ENCODE measurements around the gene PPP2R3B.

DNA sequence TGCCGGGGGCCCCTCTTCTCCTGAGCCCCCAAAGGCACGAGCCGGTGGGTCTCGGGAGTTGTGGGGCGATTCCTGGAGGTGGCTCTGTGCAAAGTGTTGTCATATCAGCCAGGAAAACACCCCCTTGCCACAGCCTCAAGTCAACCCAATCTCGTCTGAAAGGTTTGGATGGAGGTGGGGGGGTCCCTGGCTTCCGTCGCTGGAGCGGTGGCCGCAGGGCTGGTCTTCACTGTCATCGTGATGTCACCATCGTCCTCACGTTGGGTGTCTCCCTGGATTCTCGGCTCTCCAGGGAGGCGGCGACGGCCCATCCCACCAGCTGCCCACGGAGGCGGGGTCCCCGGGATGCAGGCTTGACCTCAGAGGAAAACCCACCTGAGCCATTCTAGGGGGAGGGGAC, 38.3 kb upstream of the PPP2R3B start:
- TF ChIP-seq, protein P1, sequence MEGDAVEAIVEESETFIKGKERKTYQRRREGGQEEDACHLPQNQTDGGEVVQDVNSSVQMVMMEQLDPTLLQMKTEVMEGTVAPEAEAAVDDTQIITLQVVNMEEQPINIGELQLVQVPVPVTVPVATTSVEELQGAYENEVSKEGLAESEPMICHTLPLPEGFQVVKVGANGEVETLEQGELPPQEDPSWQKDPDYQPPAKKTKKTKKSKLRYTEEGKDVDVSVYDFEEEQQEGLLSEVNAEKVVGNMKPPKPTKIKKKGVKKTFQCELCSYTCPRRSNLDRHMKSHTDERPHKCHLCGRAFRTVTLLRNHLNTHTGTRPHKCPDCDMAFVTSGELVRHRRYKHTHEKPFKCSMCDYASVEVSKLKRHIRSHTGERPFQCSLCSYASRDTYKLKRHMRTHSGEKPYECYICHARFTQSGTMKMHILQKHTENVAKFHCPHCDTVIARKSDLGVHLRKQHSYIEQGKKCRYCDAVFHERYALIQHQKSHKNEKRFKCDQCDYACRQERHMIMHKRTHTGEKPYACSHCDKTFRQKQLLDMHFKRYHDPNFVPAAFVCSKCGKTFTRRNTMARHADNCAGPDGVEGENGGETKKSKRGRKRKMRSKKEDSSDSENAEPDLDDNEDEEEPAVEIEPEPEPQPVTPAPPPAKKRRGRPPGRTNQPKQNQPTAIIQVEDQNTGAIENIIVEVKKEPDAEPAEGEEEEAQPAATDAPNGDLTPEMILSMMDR (IDR thresholded peaks at IDR 0.05): no peak
- no peak for TF ChIP-seq POLR2A (IDR thresholded peaks at IDR 0.05)

Measured in right lobe of liver (tissue), 4 donors.